Sigmoid colon (tissue), 7 donors: ENCODE results near the gene PSAP. TPM values are rescaled to one million over a fixed set of nuclear protein-coding genes. Genes with fewer than 3 reads are reported as not detected.

ENCODE experiments used
- DNase-seq: peaks from one replicate; pipeline ENCODE4 v3.0.0-alpha.2; 2019
- H3K27ac ChIP-seq, 4 donors: fragments of 200-600 bp; sonication (generic); one replicate each; pipeline ENCODE4 v1.5.1; 2016 to 2019; ENCODE audit warnings: mild to moderate bottlenecking in 1 of 4
- H3K27me3 ChIP-seq, 3 donors: fragments of 200-600 bp; sonication (generic); one replicate each; pipeline ENCODE4 v1.5.1; 2019; ENCODE audit warnings: mild to moderate bottlenecking in 1 of 3
- H3K36me3 ChIP-seq, 4 donors: fragments of 200-600 bp; sonication (generic); one replicate each; pipeline ENCODE4 v1.5.1; 2016 to 2019
- H3K4me1 ChIP-seq, 4 donors: fragments of 200-600 bp; sonication (generic); one replicate each; pipeline ENCODE4 v1.5.1; 2017 to 2019
- H3K4me3 ChIP-seq, 4 donors: fragments of 200-600 bp; sonication (generic); one replicate each; pipeline ENCODE4 v1.5.1; 2017 to 2019; ENCODE audit warnings: mild to moderate bottlenecking in 2 of 4, moderate library complexity in 1 of 4
- H3K9me3 ChIP-seq, 4 donors: fragments of 200-600 bp in 3 of 4; sonication (generic) in 3 of 4; one replicate each; pipeline versions ENCODE4 v1.5.1 to v1.6.1; 2013 to 2019
- CTCF ChIP-seq, 4 experiments: fragments of 450-650 bp in 3 of 4; fragments of 200-600 bp in 1 of 4; IDR thresholded peaks; one replicate each; pipeline ENCODE4 v1.5.1; 2016 to 2019; ENCODE audit warnings: antibody characterized with exemption in 4 of 4, mild to moderate bottlenecking in 3 of 4, moderate library complexity in 2 of 4
- EP300 ChIP-seq, 4 donors: sonication (generic); formaldehyde crosslinking; IDR thresholded peaks; one replicate each; pipeline ENCODE4 v1.6.1; 2017; ENCODE audit warnings: antibody characterized with exemption in 4 of 4
- POLR2A ChIP-seq, 2 donors: fragments of 450-650 bp; IDR thresholded peaks; one replicate each; pipeline ENCODE4 v1.6.1; 2016; ENCODE audit warnings: antibody characterized with exemption in 2 of 2, mild to moderate bottlenecking in 2 of 2, moderate library complexity in 2 of 2
- POLR2AphosphoS5 ChIP-seq, 4 donors: sonication (generic); formaldehyde crosslinking; IDR thresholded peaks; one replicate each; pipeline ENCODE4 v1.6.1; 2017; ENCODE audit warnings: antibody characterized with exemption in 4 of 4
- WGBS, 2 donors: extraction: QIAGEN DNeasy Blood & Tissue Kit; methylation state at CpG; one replicate each; pipeline ENCODE4 v1.1.7; 2013; 5-methylcytosine and 5-hydroxymethylcytosine counted together
- intact Hi-C: fragments of 100-400 bp; cut with DNase I; formaldehyde crosslinking; loops from one replicate; pipeline ENCODE4 v1.15.1; 2023
- polyA plus RNA-seq, 3 donors: library from polyadenylated mRNA; stranded (reverse); fragments of 200-250 nt; gene quantifications; one replicate each; pipeline ENCODE4 v1.2.3, GENCODE V29; 2013
- total RNA-seq, 4 donors: library from RNA; depleted of rRNA; stranded (reverse); fragments of >200 nt; gene quantifications; one replicate each; pipeline ENCODE4 v1.1.0, GENCODE V29; 2016
- donor health status: healthy with polysubstance abuse.
- donor health status: Bipolar disorder and iron deficiency.
- donor health status: healthy.

Gene PSAP
- total and polyA plus RNA-seq, 7 donors = 200 to 960 (median 636) TPM

GRCh38 chr10:71789871-71790270 lies 61.2 kb downstream of the PSAP start:
- DNase-seq = no peak
- intact Hi-C loops = no loop called here
- H3K9me3 ChIP-seq = no peaks in the 10 kb centered on the region
- H3K4me3 ChIP-seq = no peak overlapping the region
- no peaks in the 10 kb centered on the region for H3K36me3 ChIP-seq
- WGBS, 2 donors = 78 to 83% methylated on average over 10 of the region's 10 CpGs
- no peak for TF ChIP-seq EP300 (IDR thresholded peaks at IDR 0.05)
- no peak for TF ChIP-seq POLR2AphosphoS5 (IDR thresholded peaks at IDR 0.05)
- no peak for TF ChIP-seq CTCF (IDR thresholded peaks at IDR 0.05)
- no peak for TF ChIP-seq POLR2A (IDR thresholded peaks at IDR 0.05)
- H3K27ac ChIP-seq = no peak overlapping the region
- no peaks in the 10 kb centered on the region for H3K4me1 ChIP-seq
- H3K27me3 ChIP-seq = no peaks in the 10 kb centered on the region

- DNase-seq = no peak
- no peaks in the 10 kb centered on the region for H3K4me1 ChIP-seq
- H3K27me3 ChIP-seq = no peaks in the 10 kb centered on the region
- TF ChIP-seq POLR2AphosphoS5 (IDR thresholded peaks at IDR 0.05) = no peak
- no peaks in the 10 kb centered on the region for H3K36me3 ChIP-seq
- no peak overlapping the region for H3K4me3 ChIP-seq
- no peak overlapping the region for H3K27ac ChIP-seq
- intact Hi-C loops = no loop called here
- no peaks in the 10 kb centered on the region for H3K9me3 ChIP-seq
- 84 to 89% methylated on average over 8 of the region's 8 CpGs for WGBS, 2 donors
Measured at GRCh38 chr10:71788954-71789353, 62.1 kb downstream of the PSAP start.

- H3K36me3 ChIP-seq = no peaks in the 10 kb centered on the region
- 91 to 94% methylated on average over 18 of the region's 18 CpGs for WGBS, 2 donors
- H3K4me3 ChIP-seq = no peak overlapping the region
- TF ChIP-seq EP300 (IDR thresholded peaks at IDR 0.05) (no peak), POLR2A (IDR thresholded peaks at IDR 0.05) (no peak), CTCF (IDR thresholded peaks at IDR 0.05) (no peak), POLR2AphosphoS5 (IDR thresholded peaks at IDR 0.05) (no peak)
- DNase-seq = no peak
- peaks cover 0 to 6% (median 0%) of the 10 kb centered on the region in 4 donors for H3K4me1 ChIP-seq
- H3K27me3 ChIP-seq = no peaks in the 10 kb centered on the region
- H3K27ac ChIP-seq = no peak overlapping the region
- intact Hi-C loops = no loop called here
- no peaks in the 10 kb centered on the region for H3K9me3 ChIP-seq
Measured at GRCh38 chr10:71784679-71785272, 66.3 kb downstream of the PSAP start.

- no peak for TF ChIP-seq CTCF (IDR thresholded peaks at IDR 0.05)
- TF ChIP-seq POLR2AphosphoS5 (IDR thresholded peaks at IDR 0.05) = no peak
- TF ChIP-seq POLR2A (IDR thresholded peaks at IDR 0.05) = no peak
- TF ChIP-seq EP300 (IDR thresholded peaks at IDR 0.05) = no peak
- no peak for DNase-seq
- no peaks in the 10 kb centered on the region for H3K36me3 ChIP-seq
- no peak overlapping the region for H3K4me3 ChIP-seq
- H3K9me3 ChIP-seq = no peaks in the 10 kb centered on the region
- intact Hi-C loops = no loop called here
- no peaks in the 10 kb centered on the region for H3K27me3 ChIP-seq
- WGBS, 2 donors = 84 to 86% methylated on average over 17 of the region's 17 CpGs
- H3K27ac ChIP-seq = no peak overlapping the region
- H3K4me1 ChIP-seq = peaks cover 0 to 6% (median 0%) of the 10 kb centered on the region in 4 donors
Measured at GRCh38 chr10:71783917-71784678, 67.0 kb downstream of the PSAP start.

- WGBS, 2 donors = 38 to 56% methylated on average over 7 of the region's 7 CpGs
- Histone ChIP-seq H3K4me1 (peaks cover 0 to 6% (median 0%) of the 10 kb centered on the region in 4 donors), H3K9me3 (no peaks in the 10 kb centered on the region), H3K27ac (no peak overlapping the region), H3K36me3 (no peaks in the 10 kb centered on the region), H3K27me3 (no peaks in the 10 kb centered on the region), H3K4me3 (no peak overlapping the region)
- intact Hi-C loops = no loop called here
- TF ChIP-seq CTCF (IDR thresholded peaks at IDR 0.05) (no peak), POLR2AphosphoS5 (IDR thresholded peaks at IDR 0.05) (no peak), POLR2A (IDR thresholded peaks at IDR 0.05) (no peak), EP300 (IDR thresholded peaks at IDR 0.05) (no peak)
- no peak for DNase-seq
Measured at GRCh38 chr10:71782917-71783490, 68.0 kb downstream of the PSAP start.
